GOT3 (cell line): ENCODE results near the gene PPP2R5D.
"Not testable (repeated sequence)": the region's sequence is repeated elsewhere in the genome, so short reads cannot be mapped to it uniquely, and the experiment has no call there.

Experiments used
- DNase-seq: peaks from one replicate; lab custom pipeline; 2025; ENCODE audit warnings: mixed read lengths; lab: John Stamatoyannopoulos, UW

PPP2R5D gene

DNA sequence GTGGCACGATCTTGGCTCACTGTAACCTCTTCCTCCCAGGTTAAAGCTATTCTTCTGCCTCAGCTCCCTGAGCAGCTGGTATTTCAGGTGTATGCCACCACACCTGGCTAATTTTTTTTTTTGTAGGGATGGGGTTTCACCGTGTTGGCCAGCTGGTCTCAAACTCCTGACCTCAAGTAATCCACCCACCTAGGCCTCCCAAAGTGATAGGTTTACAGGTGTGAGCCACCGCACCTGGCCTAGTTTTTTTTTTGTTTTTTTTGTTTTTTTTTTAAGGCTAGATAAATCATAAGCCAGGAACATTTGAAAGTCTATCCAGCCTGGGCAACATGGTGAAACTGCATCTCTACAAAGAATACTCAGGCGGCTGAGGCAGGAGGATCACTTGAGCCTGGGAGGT lies 48.0 kb downstream of the PPP2R5D start:
- DNase-seq, result no peak

DNA sequence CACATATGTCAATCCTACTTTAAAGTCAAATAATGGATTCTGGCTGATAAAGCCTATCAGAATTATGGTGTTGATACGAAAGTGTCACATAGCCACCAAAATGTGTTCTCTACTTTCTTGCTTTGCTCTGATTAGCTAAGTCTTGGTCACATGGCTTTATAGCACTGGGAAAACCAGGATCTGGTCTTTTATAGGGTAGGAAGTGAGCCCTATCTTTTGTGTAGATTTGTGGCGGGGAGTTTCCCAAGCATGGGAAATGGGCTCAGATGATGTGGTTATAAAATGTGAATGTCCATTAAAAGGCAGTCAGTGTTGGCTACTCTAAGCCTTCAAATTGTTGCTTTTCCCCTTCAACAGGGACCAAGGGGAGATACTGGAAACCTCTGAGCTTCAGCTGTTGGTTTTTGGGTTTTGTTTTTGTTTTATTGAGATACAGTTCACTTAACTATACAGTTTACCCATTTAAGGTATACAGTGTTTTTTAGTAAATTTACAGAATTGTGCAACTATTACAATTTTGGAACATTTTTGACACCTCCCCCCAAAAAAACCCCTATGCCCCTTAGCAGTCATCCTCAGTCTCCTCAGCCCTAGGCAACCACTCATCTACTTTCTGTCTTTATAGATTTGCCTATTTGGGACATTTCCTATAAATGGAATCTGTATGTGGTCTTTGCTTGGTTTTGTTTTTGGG lies 49.3 kb downstream of the PPP2R5D start:
- no peak for DNase-seq

DNA sequence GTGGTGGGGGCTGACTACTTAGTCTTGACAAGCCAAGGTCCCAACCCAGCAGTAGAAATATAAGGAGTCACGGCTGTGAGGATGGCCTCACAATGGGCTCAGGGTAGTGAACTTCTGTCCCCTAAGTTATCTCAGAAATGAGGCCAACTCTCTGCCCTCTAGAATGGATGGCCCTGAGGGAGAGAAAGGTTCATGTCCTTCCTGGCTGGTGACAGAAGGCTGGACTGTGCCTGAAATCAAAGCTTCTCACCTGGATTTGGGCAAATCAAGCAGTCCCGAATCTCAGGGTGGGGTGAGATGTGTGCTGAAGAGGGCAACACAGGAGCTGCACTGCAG lies 49.8 kb downstream of the PPP2R5D start:
- no peak for DNase-seq

DNA sequence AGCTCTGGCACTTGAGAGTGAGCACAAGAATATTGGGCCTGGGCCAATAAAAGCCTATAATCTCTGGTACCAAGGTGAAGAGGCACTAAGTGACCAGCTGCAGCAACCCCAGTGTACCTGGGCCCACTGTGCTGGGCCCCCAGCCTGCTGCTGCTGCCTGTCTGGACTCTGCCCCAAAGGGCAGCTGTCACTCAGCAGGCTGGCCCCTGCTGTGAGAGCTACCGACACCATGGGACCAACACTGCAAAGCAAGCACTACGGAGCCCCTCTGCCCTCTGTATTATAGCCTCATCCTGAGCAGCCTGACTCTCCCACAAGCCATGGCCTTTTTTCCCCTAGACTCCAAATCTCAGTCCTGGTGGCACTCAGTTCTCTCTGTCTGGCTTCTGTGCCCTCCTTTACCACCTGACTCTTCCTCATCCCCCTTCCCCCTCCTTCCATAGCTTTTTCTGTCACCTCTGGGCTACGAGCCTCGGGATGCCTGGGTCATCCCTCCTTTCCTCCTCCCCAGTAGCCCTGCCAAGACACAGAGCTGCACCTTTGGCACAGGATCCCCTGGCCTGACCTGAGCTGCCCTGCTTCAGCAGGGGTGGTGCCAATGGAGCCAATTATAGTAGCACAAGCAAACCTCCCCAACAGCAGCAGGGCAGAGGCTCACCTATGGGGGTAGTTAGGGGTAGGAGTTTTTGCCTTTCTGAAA lies 51.3 kb downstream of the PPP2R5D start:
- no peak for DNase-seq

DNA sequence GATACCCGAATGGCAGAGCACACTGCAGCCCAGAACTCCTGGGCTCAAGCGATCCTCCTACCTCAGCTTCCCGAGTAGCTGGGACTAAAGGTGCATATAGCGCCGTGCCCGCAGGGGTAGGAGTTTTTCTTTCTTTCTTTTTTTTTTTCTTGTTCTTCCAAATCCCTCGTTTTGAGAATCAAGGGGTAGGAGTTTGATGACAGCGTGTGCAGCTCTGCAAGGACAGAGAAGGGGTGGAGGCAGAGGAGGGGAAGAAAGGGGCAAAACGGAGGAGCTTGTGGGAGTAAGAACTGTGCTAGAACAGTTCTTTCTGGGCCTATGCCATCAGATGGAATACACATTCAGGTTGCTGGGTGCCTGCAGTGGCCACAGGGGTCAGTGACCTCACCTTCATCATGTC lies 52.3 kb downstream of the PPP2R5D start:
- DNase-seq, result no peak

DNA sequence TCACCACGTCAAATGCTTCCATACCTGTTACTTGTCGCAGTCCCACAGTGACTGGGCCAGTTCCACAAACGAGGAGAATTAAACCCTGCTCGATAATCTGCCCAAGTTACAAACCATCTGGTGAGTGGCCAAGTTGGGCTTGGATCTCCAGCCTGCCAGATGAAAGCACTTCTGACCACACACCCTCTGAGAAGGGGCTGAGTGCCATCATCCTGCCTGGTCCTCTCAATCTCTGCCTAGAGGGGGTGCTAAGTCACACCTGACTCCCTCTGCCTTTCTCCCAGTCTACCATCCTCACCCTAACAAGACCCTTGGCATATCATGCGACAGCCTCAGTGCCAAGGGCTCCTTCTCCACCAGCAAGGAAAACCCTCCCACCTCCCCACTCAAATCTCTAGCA lies 52.8 kb downstream of the PPP2R5D start:
- no peak for DNase-seq

DNA sequence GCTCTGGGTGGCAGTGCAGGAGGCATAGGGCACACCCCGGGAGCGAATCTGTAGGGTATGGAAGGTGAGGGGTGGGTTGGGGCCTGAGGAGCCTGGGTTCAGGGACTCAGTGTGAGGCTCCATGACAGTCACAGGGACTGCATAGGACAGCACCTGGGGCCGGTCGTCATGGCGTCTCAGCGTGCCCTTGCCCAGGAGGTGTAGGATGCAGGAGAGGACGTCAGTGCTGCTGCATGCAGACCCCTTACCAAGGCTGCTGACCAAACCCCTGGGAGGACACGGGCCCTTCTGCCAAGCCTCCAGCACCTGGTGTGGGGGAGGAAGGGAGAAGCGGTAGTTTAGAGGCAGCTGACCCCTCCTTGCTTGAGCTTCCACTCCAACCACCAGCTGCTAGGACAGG lies 53.3 kb downstream of the PPP2R5D start:
- no peak for DNase-seq

DNA sequence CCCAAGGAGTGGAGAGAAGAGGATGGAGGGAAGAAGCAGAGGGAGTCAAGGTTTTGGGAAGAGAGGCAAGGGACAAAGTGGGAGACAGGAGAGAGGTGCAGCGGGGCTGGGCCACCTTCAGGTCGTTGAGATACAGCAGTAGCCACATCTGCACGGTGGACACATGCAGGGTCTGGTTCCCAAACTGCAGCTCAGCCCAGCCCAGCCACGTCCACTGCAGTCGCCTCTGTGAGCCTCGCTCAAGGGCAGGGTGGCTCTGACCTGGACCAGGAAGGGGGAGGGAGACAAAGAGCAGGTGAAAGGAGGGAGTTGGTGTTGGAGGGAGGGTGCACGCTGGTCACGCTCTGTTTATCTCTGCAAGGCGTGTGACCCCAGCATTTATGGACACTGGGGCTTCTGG lies 54.4 kb downstream of the PPP2R5D start:
- no peak for DNase-seq

DNA sequence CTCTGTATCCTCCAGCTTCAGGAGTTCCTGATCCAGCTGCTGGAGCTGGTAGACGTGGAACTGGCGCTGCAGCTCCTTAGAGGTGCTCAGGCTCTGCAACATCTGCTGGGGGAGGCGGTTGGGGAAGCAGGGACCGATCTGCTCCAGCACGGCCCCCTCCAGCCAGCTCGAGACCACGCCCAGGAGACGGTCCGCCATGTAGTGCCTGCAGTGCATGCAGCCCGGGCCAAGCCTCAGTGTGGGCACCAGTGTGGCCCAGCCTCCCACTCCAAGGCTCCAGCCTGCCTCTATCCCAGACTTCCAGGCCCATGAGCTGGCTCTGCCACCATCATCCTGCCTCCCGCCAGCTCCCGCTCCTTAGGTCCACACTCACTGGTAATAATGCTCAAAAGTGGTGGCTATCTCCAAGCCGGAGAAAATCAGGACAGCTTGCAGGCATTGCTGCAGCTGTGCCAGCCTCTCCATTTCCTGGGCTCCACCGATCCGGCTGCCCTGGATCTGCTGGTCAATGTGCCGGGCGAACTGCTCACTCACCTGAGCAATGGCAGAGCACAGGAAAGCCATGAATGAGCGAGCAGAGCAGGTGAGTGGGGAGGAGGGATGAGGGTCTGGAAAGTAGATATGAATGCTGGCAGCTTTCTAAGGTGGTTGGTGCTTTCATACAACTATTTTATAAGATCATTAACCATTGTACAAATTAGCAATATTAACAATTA lies 56.3 kb downstream of the PPP2R5D start:
- DNase-seq, result no peak

DNA sequence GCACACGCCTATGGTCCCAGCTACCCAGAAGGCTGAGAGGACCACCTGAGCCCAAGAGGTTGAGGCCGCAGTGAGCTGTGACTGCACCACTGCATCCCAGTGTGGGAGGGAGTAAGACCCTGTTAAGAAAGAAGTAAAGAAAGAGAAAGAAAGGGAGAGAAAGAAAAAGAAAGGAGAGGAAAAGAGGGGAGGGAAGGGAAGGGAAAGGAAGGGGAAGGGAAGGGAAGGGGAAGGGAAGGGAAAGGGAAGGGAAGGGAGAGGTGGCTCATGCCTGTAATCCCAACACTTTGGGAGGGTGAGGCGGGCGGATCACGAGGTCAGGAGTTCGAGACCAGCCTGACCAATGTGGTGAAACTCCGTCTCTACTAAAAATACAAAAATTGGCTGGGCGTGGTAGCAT lies 57.1 kb downstream of the PPP2R5D start:
- not testable (repeated sequence) for DNase-seq

DNA sequence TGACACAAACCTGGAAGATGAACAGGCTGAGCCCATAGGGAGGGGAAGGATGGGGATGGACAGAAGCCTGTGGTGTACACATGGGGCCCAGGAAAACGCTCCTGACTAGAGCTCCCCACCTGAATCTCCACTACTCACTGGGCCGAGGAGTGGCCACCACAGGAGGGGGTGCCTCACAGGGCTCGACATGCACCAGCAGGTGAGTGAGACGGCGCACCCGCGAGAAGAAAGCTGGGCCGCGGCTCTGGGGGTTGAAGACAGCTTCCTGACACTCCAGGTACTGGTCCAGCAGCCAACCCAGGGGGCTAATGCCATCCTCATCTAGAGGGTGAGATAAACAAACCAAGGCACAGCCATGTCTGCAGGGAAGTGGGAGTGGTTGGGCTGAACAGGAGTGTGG lies 58.9 kb downstream of the PPP2R5D start:
- no peak for DNase-seq

DNA sequence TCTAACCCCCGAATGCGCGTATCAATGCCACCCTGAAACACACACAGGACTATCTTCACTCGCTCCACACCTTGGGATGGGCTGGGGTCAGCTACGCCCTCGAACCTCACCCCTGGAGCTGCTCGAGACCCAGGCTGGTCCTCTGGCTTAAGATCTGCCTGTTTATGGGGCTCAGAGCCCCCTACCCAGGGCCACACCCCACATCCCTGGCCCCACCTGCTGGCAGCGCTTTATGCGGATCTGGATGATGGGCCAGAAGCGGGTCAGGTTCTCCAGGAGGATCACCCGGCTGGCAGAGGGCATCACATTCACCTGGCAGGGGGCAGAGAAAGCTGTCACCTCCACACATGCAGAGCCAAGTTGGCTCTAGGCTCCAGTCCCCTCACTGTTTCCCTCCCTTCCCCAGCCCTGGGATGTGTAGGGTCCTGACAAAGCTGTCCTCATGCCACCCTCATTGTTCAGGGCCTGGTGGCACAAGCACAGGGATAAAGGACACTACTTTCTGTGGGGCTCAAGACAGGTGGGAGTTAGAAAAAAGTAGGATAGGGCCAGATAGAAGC lies 61.1 kb downstream of the PPP2R5D start:
- DNase-seq, result no peak

DNA sequence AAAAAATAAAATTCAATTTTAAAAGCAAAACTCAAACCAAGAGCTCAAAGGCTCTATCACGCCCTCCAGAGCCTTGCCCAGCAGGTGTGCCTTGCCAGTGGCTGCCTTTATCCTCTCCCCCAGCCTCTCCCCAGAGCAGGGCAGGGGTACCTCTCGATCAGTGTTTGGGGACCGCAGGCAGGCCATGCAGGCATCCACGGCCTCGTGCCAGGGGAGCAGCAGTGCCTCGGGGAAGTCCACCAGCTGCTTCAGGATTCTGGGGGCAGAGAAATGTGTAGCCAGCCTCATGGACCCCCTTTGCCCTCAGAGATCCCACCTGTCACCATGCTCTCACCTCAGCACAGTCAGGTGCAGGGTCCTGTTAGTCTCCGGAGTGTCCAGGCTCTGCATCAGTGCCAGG lies 63.6 kb downstream of the PPP2R5D start:
- no peak for DNase-seq

DNA sequence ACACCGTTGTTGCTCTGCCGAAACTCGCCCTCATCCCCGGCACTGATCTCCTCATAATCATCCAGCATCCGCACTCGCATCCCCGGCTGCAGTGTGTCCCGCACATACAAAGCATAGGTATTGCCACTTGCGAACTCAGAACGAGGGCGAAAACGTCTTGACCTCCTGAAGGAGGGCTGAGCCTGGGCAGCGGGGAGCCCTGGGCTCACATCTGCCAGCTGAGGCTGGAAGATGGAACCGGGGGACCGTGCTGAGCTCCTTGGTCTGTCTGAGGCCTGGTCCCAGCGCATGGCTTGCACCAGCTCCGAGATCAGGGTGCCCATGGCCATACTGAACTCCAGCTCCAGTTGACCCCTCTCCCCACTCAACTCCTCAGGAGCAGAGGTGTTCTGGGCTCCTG lies 66.6 kb downstream of the PPP2R5D start:
- DNase-seq, result no peak

DNA sequence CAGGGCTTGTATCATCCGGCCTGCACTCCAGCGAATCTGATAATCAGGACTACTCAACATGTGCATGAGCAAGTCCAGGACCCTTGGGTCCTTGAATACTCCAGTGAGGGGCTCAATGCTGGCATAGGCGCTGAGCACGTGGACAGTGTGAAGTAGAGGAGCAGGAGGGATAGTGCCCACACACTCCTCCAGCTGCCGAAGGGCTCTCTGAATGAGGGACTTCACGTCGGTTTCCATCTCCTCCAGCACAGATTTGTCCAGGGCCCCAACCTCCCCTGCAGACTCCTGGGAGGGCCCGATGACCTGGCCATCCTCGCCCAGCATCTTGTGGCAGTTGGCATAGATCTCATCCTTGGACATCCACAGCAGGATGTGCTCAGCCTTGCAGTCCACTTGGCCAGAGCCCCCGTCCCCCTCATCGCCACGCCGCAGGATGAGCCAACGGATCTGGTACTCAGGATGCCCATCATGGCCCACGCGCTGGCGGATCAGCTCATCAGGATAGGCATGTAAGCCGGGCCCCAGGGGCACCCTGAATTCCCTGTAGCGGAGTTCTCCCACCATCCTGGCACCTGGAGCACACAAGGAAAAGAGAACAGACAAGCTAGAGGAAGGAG lies 68.0 kb downstream of the PPP2R5D start:
- no peak for DNase-seq

DNA sequence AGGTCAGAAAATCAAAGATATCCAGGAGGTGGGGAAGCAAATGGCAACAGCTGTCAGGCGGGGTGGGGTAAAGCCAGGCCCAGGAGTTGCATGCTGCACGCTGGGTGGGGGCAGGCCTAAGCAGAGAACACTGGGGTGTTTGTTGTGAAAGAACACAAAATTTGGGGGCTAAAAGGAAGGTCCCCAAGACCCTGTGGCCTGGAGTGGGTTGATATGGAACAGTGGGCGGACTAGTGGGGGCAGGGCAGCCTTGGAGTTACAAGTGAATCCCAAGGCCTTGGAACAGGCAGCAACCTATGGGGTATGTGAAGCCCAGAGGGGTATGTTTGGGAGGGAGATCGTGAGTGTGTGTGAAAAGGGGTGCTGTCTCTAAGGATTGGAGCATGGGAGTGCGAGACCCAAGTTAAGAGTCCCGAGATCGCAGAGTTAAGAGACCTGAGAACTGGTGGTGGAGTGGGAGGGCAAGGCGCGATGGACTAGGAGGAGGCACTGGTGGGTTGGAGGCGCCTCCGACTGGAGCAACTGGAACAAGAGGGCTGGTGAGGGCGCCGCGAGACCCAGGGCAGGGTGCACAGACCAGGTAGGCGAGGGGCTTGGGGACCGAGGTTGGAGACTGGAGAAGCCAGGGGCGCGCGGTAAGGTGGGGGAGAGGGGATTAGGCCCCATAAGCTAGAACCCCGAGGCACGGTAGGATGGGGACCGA lies 68.6 kb downstream of the PPP2R5D start:
- no peak for DNase-seq

DNA sequence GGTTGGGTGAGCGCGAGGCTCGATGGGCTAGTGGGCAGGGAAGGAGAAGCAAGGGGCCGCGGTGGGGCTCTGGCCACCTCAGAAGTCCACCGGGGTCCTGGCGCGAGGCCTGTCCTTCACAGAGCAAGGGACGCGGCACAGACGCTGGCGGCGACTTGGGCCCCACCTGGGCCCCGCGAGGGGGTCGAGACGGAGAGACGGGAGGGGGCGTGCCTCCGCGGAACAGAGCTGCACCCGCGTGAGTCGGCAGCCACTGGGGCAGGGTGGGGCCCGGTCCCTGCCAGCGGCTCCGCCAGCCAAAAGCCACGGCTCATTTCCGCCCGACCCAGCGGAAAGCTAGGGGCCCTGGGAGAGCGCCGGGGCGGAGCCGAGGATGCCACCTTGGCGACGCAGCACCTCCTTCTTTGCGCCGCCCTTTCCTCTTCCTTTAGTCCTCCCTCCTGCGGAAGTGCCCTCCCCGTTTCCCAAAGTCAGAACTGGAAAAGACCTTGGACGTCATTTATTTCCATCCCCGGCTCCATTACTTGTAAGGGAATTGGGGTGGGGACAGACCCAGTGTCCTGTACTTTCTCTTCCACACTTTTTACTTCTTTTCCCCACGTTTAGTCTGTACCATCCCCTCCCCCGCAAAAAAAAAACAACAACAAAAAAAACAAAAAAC lies 69.3 kb downstream of the PPP2R5D start, which contains the start of gene CUL7:
TSS of gene CUL7 (minus strand) at position 307 of the 661 bp plus-strand sequence. CDS start 1,063 bp downstream, outside the sequence.
- peak; percentile 78 for DNase-seq

DNA sequence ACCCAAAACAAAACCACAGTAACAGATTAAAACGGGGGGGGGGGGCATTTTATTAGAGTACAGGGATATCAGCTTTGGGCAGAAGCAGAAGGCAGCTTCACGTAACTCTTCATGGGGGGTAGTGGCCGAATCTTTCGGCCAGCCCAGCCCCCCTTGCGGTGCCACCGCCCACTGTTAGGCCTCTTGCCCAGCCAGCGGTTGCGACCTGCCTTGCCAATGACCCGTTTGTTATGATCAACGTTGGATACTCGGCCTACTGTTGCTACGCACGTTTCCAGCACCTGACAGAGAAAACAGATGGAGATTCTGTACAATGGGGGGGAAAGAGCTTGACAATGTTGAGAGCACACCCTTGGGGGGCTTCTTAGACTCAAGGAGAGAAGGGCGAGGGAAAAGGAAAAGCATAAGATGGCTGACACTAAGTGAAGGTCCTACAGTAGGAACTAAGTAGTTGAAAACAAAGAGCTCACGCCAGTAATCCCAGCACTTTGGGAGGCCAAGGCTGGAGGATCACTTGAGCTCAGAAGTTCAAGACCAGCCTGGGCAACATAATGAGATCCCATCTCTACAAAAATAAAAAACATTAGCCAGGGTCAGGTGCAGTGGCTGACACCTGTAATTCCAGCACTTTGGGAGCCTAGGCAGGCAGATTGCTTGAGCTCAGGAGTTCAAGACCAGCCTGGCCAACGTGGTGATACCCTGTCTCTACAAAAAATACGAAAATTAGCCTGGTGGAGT lies 70.0 kb downstream of the PPP2R5D start:
- no peak for DNase-seq

DNA sequence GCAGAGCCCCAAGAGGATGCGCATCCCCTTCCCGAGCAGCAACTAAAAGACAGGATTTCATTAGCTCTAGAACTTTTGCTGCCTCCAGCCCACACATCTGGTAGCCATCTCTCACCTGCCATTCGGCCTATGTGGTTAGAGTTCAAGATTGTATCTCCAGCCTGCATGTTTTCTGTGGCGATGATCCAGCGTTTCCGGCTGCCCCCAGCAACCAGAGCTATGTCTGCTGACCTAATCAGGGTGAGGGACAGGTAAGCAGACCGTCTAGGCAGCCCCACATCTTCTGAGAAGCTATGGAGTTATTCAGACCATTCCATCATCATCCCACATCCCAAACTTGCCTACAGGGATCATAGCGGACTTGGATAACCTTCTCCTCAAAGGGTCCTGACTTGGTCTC lies 71.6 kb downstream of the PPP2R5D start:
- DNase-seq, result no peak

DNA sequence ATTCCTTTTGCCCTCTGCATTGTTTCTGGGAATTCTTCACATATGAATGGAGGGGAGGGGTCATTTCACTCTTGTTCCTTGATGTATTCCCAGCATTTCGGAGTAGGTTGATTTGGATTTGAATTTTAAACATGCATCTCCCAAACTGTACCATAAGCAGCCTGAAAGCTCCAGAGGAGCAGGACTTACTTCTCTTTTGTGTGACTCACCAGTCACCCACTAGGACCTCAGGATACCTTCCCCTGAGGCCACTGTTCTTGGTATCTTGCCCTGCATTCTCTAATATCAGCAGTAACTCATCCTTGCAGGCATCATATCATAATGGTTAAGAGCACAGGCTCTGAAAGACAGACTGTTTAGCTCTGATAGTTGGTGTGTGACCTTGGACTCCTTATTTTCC lies 74.2 kb downstream of the PPP2R5D start:
- no peak for DNase-seq
